ENCODE results near the gene LAMTOR5. TPM values are rescaled to one million over a fixed set of nuclear protein-coding genes. Genes with fewer than 3 reads are reported as not detected.
A peak's percentile ranks its signal among the peaks of the same experiment; 100 is the strongest.
"Not testable (repeated sequence)": the region's sequence is repeated elsewhere in the genome, so short reads cannot be mapped to it uniquely, and the experiment has no call there.

Gene LAMTOR5
- total RNA-seq, 4 donors from 2014 or later, result 45.1 to 99.0 (median 65.5) TPM

DNA sequence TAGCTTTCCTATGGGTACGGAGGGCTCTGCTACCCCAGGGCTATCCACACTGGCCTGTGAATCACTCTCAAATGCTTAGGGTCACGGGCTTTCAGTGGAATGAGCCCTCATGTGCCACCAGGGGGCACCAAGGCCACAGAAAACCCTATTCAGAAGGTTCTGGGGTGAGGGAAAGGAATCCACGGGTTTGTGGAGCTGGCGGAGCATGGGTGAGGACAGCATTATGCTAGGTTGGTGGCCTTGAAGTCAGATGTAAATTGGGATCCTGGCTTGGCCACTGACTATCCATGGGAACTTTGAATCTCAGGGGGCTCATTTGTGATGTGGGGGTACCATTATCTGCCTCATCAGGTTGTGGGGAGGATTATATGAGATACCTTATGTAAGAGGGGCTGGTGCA, 5.1 kb upstream of the LAMTOR5 start:
- no peak for TF ChIP-seq POLR2A (IDR thresholded peaks at IDR 0.05)
- TF ChIP-seq, protein P1, sequence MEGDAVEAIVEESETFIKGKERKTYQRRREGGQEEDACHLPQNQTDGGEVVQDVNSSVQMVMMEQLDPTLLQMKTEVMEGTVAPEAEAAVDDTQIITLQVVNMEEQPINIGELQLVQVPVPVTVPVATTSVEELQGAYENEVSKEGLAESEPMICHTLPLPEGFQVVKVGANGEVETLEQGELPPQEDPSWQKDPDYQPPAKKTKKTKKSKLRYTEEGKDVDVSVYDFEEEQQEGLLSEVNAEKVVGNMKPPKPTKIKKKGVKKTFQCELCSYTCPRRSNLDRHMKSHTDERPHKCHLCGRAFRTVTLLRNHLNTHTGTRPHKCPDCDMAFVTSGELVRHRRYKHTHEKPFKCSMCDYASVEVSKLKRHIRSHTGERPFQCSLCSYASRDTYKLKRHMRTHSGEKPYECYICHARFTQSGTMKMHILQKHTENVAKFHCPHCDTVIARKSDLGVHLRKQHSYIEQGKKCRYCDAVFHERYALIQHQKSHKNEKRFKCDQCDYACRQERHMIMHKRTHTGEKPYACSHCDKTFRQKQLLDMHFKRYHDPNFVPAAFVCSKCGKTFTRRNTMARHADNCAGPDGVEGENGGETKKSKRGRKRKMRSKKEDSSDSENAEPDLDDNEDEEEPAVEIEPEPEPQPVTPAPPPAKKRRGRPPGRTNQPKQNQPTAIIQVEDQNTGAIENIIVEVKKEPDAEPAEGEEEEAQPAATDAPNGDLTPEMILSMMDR (IDR thresholded peaks at IDR 0.05), result peak; percentile 34 to 76 (median 66)
- peak; percentile 58 to 86 (median 73) for DNase-seq
- Histone ChIP-seq H3K4me1 (peaks cover 0 to 9% (median 2%) of the 10 kb centered on the region in 4 donors), H3K27ac (no peak overlapping the region), H3K4me3 (no peak overlapping the region), H3K36me3 (no peaks in the 10 kb centered on the region), H3K9me3 (no peaks in the 10 kb centered on the region), H3K27me3 (no peaks in the 10 kb centered on the region)

DNA sequence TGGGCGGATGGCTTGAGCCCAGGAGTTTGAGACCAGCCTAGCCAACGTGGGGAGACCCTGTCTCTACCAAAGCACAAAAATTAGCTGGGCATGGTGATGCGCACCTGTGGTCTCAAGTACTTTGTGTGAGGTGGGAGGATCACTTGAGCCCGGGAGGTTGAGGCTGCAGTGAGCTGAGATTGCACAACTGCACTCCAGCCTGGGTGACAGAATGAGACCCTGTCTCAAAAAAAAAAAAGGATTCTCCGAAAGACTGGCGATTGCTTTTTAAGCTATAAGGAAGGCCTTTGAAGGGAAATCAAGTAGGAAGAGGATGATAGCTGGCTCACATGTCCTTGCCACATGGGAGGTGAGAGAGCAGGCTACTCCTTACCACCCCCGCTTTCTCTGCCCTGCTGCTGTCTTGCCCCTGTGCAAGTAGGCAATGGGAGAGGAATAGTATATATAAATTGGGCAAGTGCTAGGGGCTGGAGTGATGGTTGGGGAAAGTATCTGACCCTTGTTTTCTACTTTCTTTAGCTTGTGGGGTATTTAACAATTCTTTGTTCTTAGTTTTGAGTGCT, 3.8 kb upstream of the LAMTOR5 start:
- DNase-seq, result no peak
- no peak overlapping the region for H3K4me3 ChIP-seq
- H3K4me1 ChIP-seq, result peaks cover 0 to 14% (median 3%) of the 10 kb centered on the region in 4 donors
- no peaks in the 10 kb centered on the region for H3K9me3 ChIP-seq
- TF ChIP-seq, protein P1 (IDR thresholded peaks at IDR 0.05), result no peak
- no peak for TF ChIP-seq POLR2A (IDR thresholded peaks at IDR 0.05)
- no peak overlapping the region for H3K27ac ChIP-seq
- no peaks in the 10 kb centered on the region for H3K36me3 ChIP-seq
- no peaks in the 10 kb centered on the region for H3K27me3 ChIP-seq

DNA sequence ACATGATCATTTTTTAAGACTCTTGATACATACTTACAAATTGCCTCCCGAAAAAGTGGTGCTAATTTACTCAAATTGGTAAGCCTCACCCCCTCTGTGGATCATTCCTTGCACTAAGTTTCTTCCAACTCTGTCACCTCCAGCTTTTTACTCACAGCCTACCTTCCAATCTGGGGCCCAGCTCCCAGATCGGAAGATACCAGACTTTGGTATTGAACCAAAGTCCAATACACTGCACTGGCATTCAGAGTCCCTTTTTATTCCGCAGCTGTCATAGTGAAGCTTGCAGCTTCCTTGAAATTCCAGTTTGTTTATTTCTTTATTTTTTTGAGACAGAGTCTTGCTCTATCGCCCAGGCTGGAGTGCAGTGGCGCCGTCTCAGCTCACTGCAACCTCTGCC, 1.8 kb upstream of the LAMTOR5 start:
- Histone ChIP-seq H3K27me3 (no peaks in the 10 kb centered on the region), H3K4me1 (peaks cover 0 to 25% (median 4%) of the 10 kb centered on the region in 4 donors), H3K36me3 (peaks cover 0 to 16% (median 0%) of the 10 kb centered on the region in 3 donors), H3K9me3 (no peaks in the 10 kb centered on the region), H3K4me3 (no peak overlapping the region), H3K27ac (no peak overlapping the region)
- DNase-seq, result no peak
- no peak for TF ChIP-seq POLR2A (IDR thresholded peaks at IDR 0.05)
- TF ChIP-seq, protein P1 (IDR thresholded peaks at IDR 0.05), result no peak

DNA sequence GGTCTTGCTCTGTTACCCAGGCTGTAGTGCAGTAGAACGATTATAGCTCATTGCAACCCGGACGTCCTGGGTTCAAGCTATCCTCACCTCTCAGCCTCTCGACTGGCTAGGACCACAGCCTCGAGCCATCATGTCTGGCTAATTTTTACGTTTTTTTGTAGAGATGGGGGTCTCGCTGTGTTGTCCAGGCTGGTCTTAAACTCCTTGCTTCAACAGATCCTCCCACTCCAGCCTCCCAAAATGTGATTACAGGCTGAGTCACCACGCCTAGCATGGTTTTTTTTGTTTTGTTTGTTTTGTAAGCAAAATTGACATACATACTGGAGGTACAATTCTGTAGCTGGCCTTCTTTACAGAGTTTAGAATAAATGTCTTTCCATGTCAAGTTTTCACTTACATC, 994 bp upstream of the LAMTOR5 start:
- TF ChIP-seq, protein P1 (IDR thresholded peaks at IDR 0.05), result no peak
- no peak for TF ChIP-seq POLR2A (IDR thresholded peaks at IDR 0.05)
- DNase-seq, result no peak
- Histone ChIP-seq H3K36me3 (peaks cover 0 to 24% (median 0%) of the 10 kb centered on the region in 3 donors), H3K27ac (no peak overlapping the region), H3K9me3 (no peaks in the 10 kb centered on the region), H3K4me3 (peak overlapping the region in 3 of 4 donors; percentile 90 to 94 (median 93)), H3K4me1 (peaks cover 0 to 25% (median 4%) of the 10 kb centered on the region in 4 donors), H3K27me3 (no peaks in the 10 kb centered on the region)

DNA sequence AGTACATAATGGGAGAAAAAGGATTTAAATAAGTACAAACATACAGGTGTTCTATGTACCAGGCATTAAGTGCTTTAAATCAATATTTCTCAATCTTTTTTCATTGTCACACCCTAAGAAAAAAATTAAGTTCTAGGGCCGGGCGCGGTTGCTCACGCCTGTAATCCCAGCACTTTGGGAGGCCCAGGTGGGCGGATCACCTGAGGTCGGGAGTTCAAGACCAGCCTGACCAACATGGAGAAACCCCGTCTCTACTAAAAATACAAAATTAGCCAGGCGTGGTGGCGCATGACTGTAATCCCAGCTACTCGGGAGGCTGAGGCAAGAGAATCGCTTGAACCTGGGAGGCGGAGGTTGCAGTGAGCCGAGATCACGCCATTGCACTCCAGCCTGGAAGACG, 1.1 kb downstream of the LAMTOR5 start:
- DNase-seq, H3K9me3 ChIP-seq, H3K27me3 ChIP-seq: not testable (repeated sequence)
- H3K36me3 ChIP-seq, result peaks cover 0 to 45% (median 2%) of the 10 kb centered on the region in 3 donors
- peak overlapping the region; percentile 0 to 93 (median 93) for H3K27ac ChIP-seq
- H3K4me1 ChIP-seq, result peaks cover 0 to 25% (median 4%) of the 10 kb centered on the region in 4 donors
- peak overlapping the region; percentile 84 to 94 (median 92) for H3K4me3 ChIP-seq

DNA sequence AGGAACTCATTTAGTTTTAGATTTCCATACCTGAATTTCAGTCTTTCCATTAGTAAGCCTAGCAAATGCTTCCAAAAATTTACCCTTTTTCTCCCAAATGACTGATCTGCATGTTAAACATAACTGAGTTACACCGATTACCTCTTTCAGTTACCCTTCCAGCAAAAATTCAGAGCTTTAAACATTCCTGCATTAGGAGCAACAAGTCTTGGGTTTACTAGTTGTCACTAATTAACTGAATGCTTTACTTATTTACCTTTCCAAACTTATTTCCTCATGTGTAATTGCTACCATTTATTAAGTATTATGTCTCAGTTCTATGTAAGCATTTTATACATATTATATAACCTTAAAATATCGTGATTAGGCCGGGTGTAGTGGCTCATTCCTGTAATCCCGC, 3.1 kb downstream of the LAMTOR5 start:
- TF ChIP-seq, protein P1 (IDR thresholded peaks at IDR 0.05), result no peak
- no peak for TF ChIP-seq POLR2A (IDR thresholded peaks at IDR 0.05)
- peaks cover 0 to 25% (median 4%) of the 10 kb centered on the region in 4 donors for H3K4me1 ChIP-seq
- H3K27ac ChIP-seq, result no peak overlapping the region
- H3K4me3 ChIP-seq, result no peak overlapping the region
- no peaks in the 10 kb centered on the region for H3K9me3 ChIP-seq
- DNase-seq, result no peak
- H3K27me3 ChIP-seq, result no peaks in the 10 kb centered on the region
- H3K36me3 ChIP-seq, result peaks cover 0 to 65% (median 2%) of the 10 kb centered on the region in 3 donors

Measured in Peyer's patch (tissue), 4 donors.